ENCODE data around the gene LAMC2. TPM values are rescaled to one million over a fixed set of nuclear protein-coding genes. Genes with fewer than 3 reads are reported as not detected.

Gene LAMC2
- total RNA-seq, 1 donor from 2014 or later: not detected

DNA sequence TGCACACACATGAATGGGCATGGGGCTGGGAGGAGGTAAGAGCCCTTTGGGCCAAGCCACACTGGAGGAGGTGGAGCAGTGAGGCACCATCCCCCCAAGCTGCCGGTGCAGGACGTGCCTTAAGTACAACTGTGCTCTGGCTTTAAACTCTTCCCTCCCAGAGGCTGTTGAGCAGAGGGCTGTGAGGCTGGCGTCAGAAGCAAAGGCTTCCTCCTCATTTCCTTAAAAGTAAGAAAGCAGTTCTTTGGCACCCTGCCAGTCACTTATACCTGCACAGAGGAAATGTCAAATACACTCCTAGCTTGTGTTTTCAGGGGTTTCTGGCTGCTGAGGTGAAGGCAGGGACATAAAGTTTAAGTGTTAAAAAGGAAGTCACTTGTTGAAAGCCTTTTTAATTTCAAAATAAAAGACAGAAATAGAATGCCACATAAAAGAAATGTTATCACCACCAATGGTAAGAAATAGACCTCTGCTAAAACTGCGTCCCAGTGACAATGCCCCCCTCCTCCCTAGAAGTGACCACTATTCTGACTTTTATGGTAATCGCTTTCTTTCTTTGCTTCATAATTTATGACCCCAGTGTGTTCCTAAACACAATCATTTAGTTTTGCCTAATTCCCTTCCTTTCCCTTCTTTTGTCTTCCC is 33.0 kb downstream of the LAMC2 start:
- TF ChIP-seq CTCF (IDR thresholded peaks at IDR 0.05): no peak
- POLR2A ChIA-PET: no interaction called here
- Mint-ChIP-seq H3K27ac (no peak overlapping the region), H3K9me3 (no peaks in the 10 kb centered on the region), H3K4me3 (no peak overlapping the region), H3K36me3 (ENCODE audit: low read depth) (no peaks in the 10 kb centered on the region), H3K27me3 (peaks cover 23% of the 10 kb centered on the region), H3K4me1 (no peaks in the 10 kb centered on the region)
- DNase-seq (no peak), ATAC-seq (ENCODE audit: low read depth) (no peak)
- CTCF ChIA-PET: no interaction called here
- intact Hi-C loops (cut with micrococcal nuclease): no loop called here

- ChIA-PET POLR2A (no interaction called here), CTCF (no interaction called here)
- DNase-seq (no peak), ATAC-seq (ENCODE audit: low read depth) (no peak)
- Mint-ChIP-seq H3K36me3 (ENCODE audit: low read depth) (no peaks in the 10 kb centered on the region), H3K27ac (no peak overlapping the region), H3K4me1 (no peaks in the 10 kb centered on the region), H3K9me3 (no peaks in the 10 kb centered on the region), H3K27me3 (peaks cover 19% of the 10 kb centered on the region), H3K4me3 (no peak overlapping the region)
- intact Hi-C loops (cut with micrococcal nuclease): no loop called here
- TF ChIP-seq CTCF (IDR thresholded peaks at IDR 0.05): no peak
These were observed 33.5 kb downstream of the LAMC2 start for GRCh38 chr1:183219616-183220009.

- DNase-seq (no peak), ATAC-seq (ENCODE audit: low read depth) (no peak)
- ChIA-PET CTCF (interaction anchor here (0.6 kb wide), 1 partner anchor 346 kb away, joined by 3 read pairs; no protein-coding TSS in a partner anchor), POLR2A (no interaction called here)
- intact Hi-C loops (cut with micrococcal nuclease): no loop called here
- peaks cover 6% of the 10 kb centered on the region for H3K27me3 Mint-ChIP-seq
- no peak overlapping the region for H3K4me3 Mint-ChIP-seq
- no peaks in the 10 kb centered on the region for H3K9me3 Mint-ChIP-seq
- H3K36me3 Mint-ChIP-seq (ENCODE audit: low read depth): no peaks in the 10 kb centered on the region
- H3K4me1 Mint-ChIP-seq: peaks cover 5% of the 10 kb centered on the region
- no peak overlapping the region for H3K27ac Mint-ChIP-seq
- TF ChIP-seq CTCF (IDR thresholded peaks at IDR 0.05): no peak
These were observed 36.8 kb downstream of the LAMC2 start for GRCh38 chr1:183222909-183223308.

- peaks cover 5% of the 10 kb centered on the region for H3K4me1 Mint-ChIP-seq
- H3K36me3 Mint-ChIP-seq (ENCODE audit: low read depth): no peaks in the 10 kb centered on the region
- H3K27me3 Mint-ChIP-seq: peaks cover 6% of the 10 kb centered on the region
- DNase-seq (no peak), ATAC-seq (ENCODE audit: low read depth) (no peak)
- no peaks in the 10 kb centered on the region for H3K9me3 Mint-ChIP-seq
- intact Hi-C loops (cut with micrococcal nuclease): no loop called here
- TF ChIP-seq CTCF (IDR thresholded peaks at IDR 0.05): no peak
- no peak overlapping the region for H3K4me3 Mint-ChIP-seq
- no peak overlapping the region for H3K27ac Mint-ChIP-seq
- POLR2A ChIA-PET: no interaction called here
- CTCF ChIA-PET: no interaction called here
These were observed 37.4 kb downstream of the LAMC2 start for GRCh38 chr1:183223467-183223866.

DNA sequence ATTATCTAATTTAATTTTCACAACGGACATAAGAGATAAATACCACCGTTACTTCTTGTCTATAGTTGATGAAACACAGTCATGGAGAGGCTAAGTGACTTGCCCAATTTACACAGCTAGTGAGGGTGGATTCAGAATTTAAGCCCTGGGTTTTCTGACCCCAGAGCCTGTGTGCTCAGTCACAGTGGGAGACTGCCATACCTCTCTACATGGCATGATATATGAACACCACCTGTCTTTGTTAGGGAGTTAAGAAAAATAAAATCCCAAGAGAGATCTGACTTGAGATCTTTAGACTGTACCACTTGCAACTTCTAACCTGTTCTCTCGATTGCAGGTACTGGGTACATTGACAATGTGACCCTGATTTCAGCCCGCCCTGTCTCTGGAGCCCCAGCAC is 40.3 kb downstream of the LAMC2 start:
- POLR2A ChIA-PET: interaction anchor here (0.6 kb wide), 1 partner anchor 792 kb away, joined by 3 read pairs; no protein-coding TSS in a partner anchor
- Mint-ChIP-seq H3K4me3 (no peak overlapping the region), H3K4me1 (peaks cover 5% of the 10 kb centered on the region), H3K9me3 (no peaks in the 10 kb centered on the region), H3K36me3 (ENCODE audit: low read depth) (no peaks in the 10 kb centered on the region), H3K27ac (no peak overlapping the region), H3K27me3 (peaks cover 6% of the 10 kb centered on the region)
- ATAC-seq (ENCODE audit: low read depth): no peak
- TF ChIP-seq CTCF (IDR thresholded peaks at IDR 0.05): no peak
- no peak for DNase-seq
- intact Hi-C loops (cut with micrococcal nuclease): no loop called here
- CTCF ChIA-PET: interaction anchor here (4.8 kb wide), 1 partner anchor 265 kb away, joined by 59 read pairs; no protein-coding TSS in a partner anchor

Measured in activated B cell treated with CpG ODN at 0.5 μM for 24 hours (primary cell).